GM23338 (cell line): ENCODE measurements around the gene PCDHGB5.

Experiments
- CREB1 ChIP-seq: fragments of 250-450 bp; sonication (Bioruptor Pico); IDR thresholded peaks from 2 replicates; pipeline ENCODE4 v1.5.0; 2020; ENCODE audit warnings: low read depth, mild to moderate bottlenecking, moderate library complexity
- CTCF ChIP-seq, 2 experiments: fragments of 200-600 bp in 1 of 2; sonication (generic) in 1 of 2; conservative IDR thresholded peaks; 2 replicates each; pipeline versions ENCODE4 v1.5.1 to v1.6.1; 2016 to 2017; ENCODE audit warnings: antibody characterized with exemption in 2 of 2, low read depth in 2 of 2, mild to moderate bottlenecking in 2 of 2, moderate library complexity in 1 of 2
- ETS1 ChIP-seq: IDR thresholded peaks from 2 replicates; pipeline ENCODE4 v1.6.1; 2016; ENCODE audit warnings: antibody characterized with exemption
- EZH2 ChIP-seq: fragments of 200-600 bp; sonication (generic); IDR thresholded peaks from one replicate; pipeline ENCODE4 v1.8.0; 2017; ENCODE audit warnings: antibody characterized with exemption, mild to moderate bottlenecking, low read depth; ENCODE audit not compliant: unreplicated experiment
- EZH2phosphoT487 ChIP-seq: fragments of 200-600 bp; sonication (generic); IDR thresholded peaks from one replicate; pipeline ENCODE4 v1.8.1; 2018; ENCODE audit warnings: antibody characterized with exemption; ENCODE audit not compliant: unreplicated experiment
- JUNB ChIP-seq: IDR thresholded peaks from one replicate; pipeline ENCODE4 v1.6.1; 2016; ENCODE audit warnings: antibody characterized with exemption; ENCODE audit not compliant: unreplicated experiment
- POLR2AphosphoS5 ChIP-seq: IDR thresholded peaks from 2 replicates; pipeline ENCODE4 v1.6.1; 2016; ENCODE audit warnings: antibody characterized with exemption, low read depth
- REST ChIP-seq: IDR thresholded peaks from one replicate; pipeline ENCODE4 v1.6.1; 2018; ENCODE audit warnings: antibody characterized with exemption; ENCODE audit not compliant: unreplicated experiment
- STAT1 ChIP-seq: IDR thresholded peaks from one replicate; pipeline ENCODE4 v1.6.1; 2016; ENCODE audit warnings: antibody characterized with exemption; ENCODE audit not compliant: unreplicated experiment
- ZNF462 ChIP-seq: fragments of 250-450 bp; sonication (Bioruptor Pico); IDR thresholded peaks from 2 replicates; pipeline ENCODE4 v1.5.0; 2020; ENCODE audit warnings: mild to moderate bottlenecking, moderate library complexity

- TF ChIP-seq CTCF (conservative IDR thresholded peaks at IDR 0.05; ENCODE audit: low read depth in 2 of 2): peak in 1 of 2 experiments; percentile 37; a peak in 2 of 4 replicates
- TF ChIP-seq EZH2: no peak
- no peak for TF ChIP-seq POLR2AphosphoS5
- TF ChIP-seq EZH2phosphoT487: no peak
- TF ChIP-seq CREB1 (CRISPR knock-in tag): no peak
- TF ChIP-seq REST: no peak
- no peak for TF ChIP-seq ZNF462 (CRISPR knock-in tag)
- no peak for TF ChIP-seq STAT1
- no peak for TF ChIP-seq JUNB
- no peak for TF ChIP-seq ETS1
These were observed 33.6 kb upstream of the PCDHGB5 start, which contains the start of gene PCDHGA5 for GRCh38 chr5:141363952-141364660.
